Stimulated activated CD8-positive, alpha-beta memory T cell treated with anti-CD3 and anti-CD28 coated beads, Interleukin-15, amount 100 ng/mL, for 48 hours (primary cell): ENCODE data around the gene ADAR.

Experiments
- DNase-seq, 2 donors: peaks; one replicate each; pipeline ENCODE4 v3.0.0-alpha.2; 2020; ENCODE audit warnings: low read depth in 2 of 2

The ADAR gene

GRCh38 chr1:154586231-154586630 lies 21.8 kb downstream of the ADAR start:
- DNase-seq = no peak

GRCh38 chr1:154584267-154584994 lies 23.6 kb downstream of the ADAR start:
- no peak for DNase-seq

GRCh38 chr1:154583773-154584172 lies 24.2 kb downstream of the ADAR start:
- no peak for DNase-seq

GRCh38 chr1:154582885-154583284 lies 25.1 kb downstream of the ADAR start:
- DNase-seq = no peak

GRCh38 chr1:154581766-154582165 lies 26.2 kb downstream of the ADAR start:
- DNase-seq = no peak

GRCh38 chr1:154579374-154579773 lies 28.6 kb downstream of the ADAR start:
- DNase-seq = no peak

- DNase-seq = no peak
These were observed 29.9 kb downstream of the ADAR start for GRCh38 chr1:154578058-154578418.

GRCh38 chr1:154577346-154578057 lies 30.5 kb downstream of the ADAR start:
- no peak for DNase-seq

- no peak for DNase-seq
These were observed 31.9 kb downstream of the ADAR start for GRCh38 chr1:154575951-154576566.

- no peak for DNase-seq
These were observed 32.6 kb downstream of the ADAR start for GRCh38 chr1:154575147-154575927.

GRCh38 chr1:154574716-154575115 lies 33.3 kb downstream of the ADAR start:
- DNase-seq = no peak

- DNase-seq = no peak
These were observed 34.8 kb downstream of the ADAR start for GRCh38 chr1:154573168-154573510.

- DNase-seq = no peak
These were observed 35.4 kb downstream of the ADAR start for GRCh38 chr1:154572468-154573167.

- no peak for DNase-seq
These were observed 36.1 kb downstream of the ADAR start for GRCh38 chr1:154571964-154572288.

- DNase-seq = no peak
These were observed 36.6 kb downstream of the ADAR start for GRCh38 chr1:154571244-154571963.

GRCh38 chr1:154568157-154568815 lies 39.7 kb downstream of the ADAR start:
- DNase-seq = no peak

- peak; percentile 51 to 54 for DNase-seq
These were observed 40.4 kb downstream of the ADAR start, which contains the start of gene CHRNB2 for GRCh38 chr1:154567386-154568156. TSS of gene CHRNB2 (plus strand) at chr1:154567778. CDS start at chr1:154568045, 267 bp downstream.

GRCh38 chr1:154565876-154566275 lies 42.1 kb downstream of the ADAR start:
- DNase-seq = no peak

GRCh38 chr1:154559466-154560044 lies 48.4 kb downstream of the ADAR start:
- DNase-seq = peak; percentile 68 to 71
